ENCODE data around the gene DTNBP1.

DTNBP1 gene

GRCh38 chr6:15473741-15474161 is 189.1 kb downstream of the DTNBP1 start:
- DNase-seq = peak; percentile 38

- DNase-seq = no peak
Measured at GRCh38 chr6:15473174-15473573, 189.7 kb downstream of the DTNBP1 start.
